GM23248 (cell line): ENCODE results near the gene MAGI1. TPM values are rescaled to one million over a fixed set of nuclear protein-coding genes. Genes with fewer than 3 reads are reported as not detected.

ENCODE experiments used
- DNase-seq: peaks from one replicate; pipeline ENCODE4 v3.0.0-alpha.2; 2015
- H2AFZ ChIP-seq: fragments of 200-600 bp; sonication (generic); 2 replicates; pipeline ENCODE4 v1.6.1; 2016; ENCODE audit warnings: antibody characterized with exemption
- H3F3A ChIP-seq: fragments of 200-600 bp; sonication (generic); 2 replicates; pipeline ENCODE4 v1.6.1; 2016; ENCODE audit warnings: mild to moderate bottlenecking, antibody characterized with exemption, mixed run types; ENCODE audit not compliant: insufficient read depth
- H3K27ac ChIP-seq: fragments of 200-600 bp; sonication (generic); 2 replicates; pipeline ENCODE4 v1.5.1; 2016; ENCODE audit warnings: mild to moderate bottlenecking
- H3K27me3 ChIP-seq: fragments of 200-600 bp; sonication (generic); replicated peaks from 2 replicates; pipeline ENCODE4 v1.6.1; 2016; ENCODE audit warnings: mild to moderate bottlenecking; ENCODE audit not compliant: insufficient read depth
- H3K36me3 ChIP-seq: fragments of 200-600 bp; sonication (generic); 2 replicates; pipeline ENCODE4 v1.6.1; 2016; ENCODE audit warnings: low read depth, mild to moderate bottlenecking
- H3K4me1 ChIP-seq: fragments of 200-600 bp; sonication (generic); 2 replicates; pipeline ENCODE4 v1.6.1; 2016; ENCODE audit warnings: mild to moderate bottlenecking; ENCODE audit not compliant: insufficient read depth
- H3K4me2 ChIP-seq: fragments of 200-600 bp; sonication (generic); one replicate; pipeline ENCODE4 v1.6.1; 2016; ENCODE audit warnings: mild to moderate bottlenecking; ENCODE audit not compliant: unreplicated experiment
- H3K4me3 ChIP-seq: fragments of 200-600 bp; sonication (generic); 2 replicates; pipeline ENCODE4 v1.5.1; 2016; ENCODE audit warnings: mild to moderate bottlenecking
- H3K79me2 ChIP-seq: fragments of 200-600 bp; sonication (generic); 2 replicates; pipeline ENCODE4 v1.6.1; 2016; ENCODE audit warnings: mild to moderate bottlenecking; ENCODE audit not compliant: insufficient read depth
- H3K9ac ChIP-seq: fragments of 200-600 bp; sonication (generic); 2 replicates; pipeline ENCODE4 v1.6.1; 2016; ENCODE audit warnings: mild to moderate bottlenecking
- H3K9me2 ChIP-seq: fragments of 200-600 bp; sonication (generic); 2 replicates; pipeline ENCODE4 v1.6.1; 2016; ENCODE audit warnings: mixed run types, mild to moderate bottlenecking, moderate library complexity; ENCODE audit not compliant: insufficient read depth
- H3K9me3 ChIP-seq: fragments of 200-600 bp; sonication (generic); one replicate; pipeline ENCODE4 v1.6.1; 2017; ENCODE audit warnings: low read depth
- H4K20me1 ChIP-seq: fragments of 200-600 bp; sonication (generic); 2 replicates; pipeline ENCODE4 v1.6.0; 2016; ENCODE audit not compliant: insufficient read depth
- EZH2 ChIP-seq: fragments of 200-600 bp; sonication (generic); IDR thresholded peaks from 2 replicates; pipeline ENCODE4 v1.6.1; 2018; ENCODE audit warnings: antibody characterized with exemption, mild to moderate bottlenecking; ENCODE audit not compliant: insufficient read depth, poor library complexity, severe bottlenecking
- EZH2phosphoT487 ChIP-seq: fragments of 200-600 bp; sonication (generic); IDR thresholded peaks from 2 replicates; pipeline ENCODE4 v1.6.1; 2018; ENCODE audit warnings: antibody characterized with exemption, moderate library complexity, mild to moderate bottlenecking, low read depth; ENCODE audit not compliant: insufficient read depth
- WGBS, 2 experiments: methylation state at CpG; one replicate each; pipeline ENCODE4 v1.1.6; 2015 to 2017; ENCODE audit warnings: low lambda C conversion rate in 2 of 2, low coverage in 1 of 2; ENCODE audit errors: missing lambda C conversion rate in 2 of 2; 5-methylcytosine and 5-hydroxymethylcytosine counted together
- in situ Hi-C: fragments of 300-500 bp; cut with MboI; formaldehyde crosslinking; loops from 2 replicates; pipeline ENCODE4 v1.15.0; 2020
- polyA plus RNA-seq: library from polyadenylated mRNA; unstranded; fragments of >200 nt; fragmentation: Nextera tagmentation; extraction: Ambion mirVana; gene quantifications from 2 replicates; pipeline ENCODE4 v1.2.1, GENCODE V29; 2016
- total RNA-seq: library from RNA; depleted of rRNA; stranded (reverse); fragments of >200 nt; shearing (Covaris generic); gene quantifications from 2 replicates; pipeline ENCODE4 v1.2.3, GENCODE V29; 2014

MAGI1 gene
- total and polyA plus RNA-seq, 2 experiments from 2014 or later, result 7.3 to 13.8 TPM

- H3K79me2 ChIP-seq, result no peaks in the 10 kb centered on the region
- DNase-seq, result no peak
- no peak overlapping the region for H3K27ac ChIP-seq
- WGBS, 2 experiments, result 93 to 94% methylated on average over 2 of the region's 2 CpGs
- no peak overlapping the region for H3K4me3 ChIP-seq
- H3K27me3 ChIP-seq, result no peaks in the 10 kb centered on the region
- no peak overlapping the region for H3K9ac ChIP-seq
- no peaks in the 10 kb centered on the region for H3K4me1 ChIP-seq
- no peaks in the 10 kb centered on the region for H3K9me3 ChIP-seq
- H2AFZ ChIP-seq, result no peak overlapping the region
- no peaks in the 10 kb centered on the region for H3K36me3 ChIP-seq
- in situ Hi-C loops, result no loop called here
- no peak overlapping the region for H3K4me2 ChIP-seq
- H3K9me2 ChIP-seq, result no peaks in the 10 kb centered on the region
- no peaks in the 10 kb centered on the region for H4K20me1 ChIP-seq
- H3F3A ChIP-seq, result no peaks in the 10 kb centered on the region
- TF ChIP-seq EZH2 (no peak), EZH2phosphoT487 (no peak)
Measured at GRCh38 chr3:65419233-65419632, 619.5 kb downstream of the MAGI1 start.

DNA sequence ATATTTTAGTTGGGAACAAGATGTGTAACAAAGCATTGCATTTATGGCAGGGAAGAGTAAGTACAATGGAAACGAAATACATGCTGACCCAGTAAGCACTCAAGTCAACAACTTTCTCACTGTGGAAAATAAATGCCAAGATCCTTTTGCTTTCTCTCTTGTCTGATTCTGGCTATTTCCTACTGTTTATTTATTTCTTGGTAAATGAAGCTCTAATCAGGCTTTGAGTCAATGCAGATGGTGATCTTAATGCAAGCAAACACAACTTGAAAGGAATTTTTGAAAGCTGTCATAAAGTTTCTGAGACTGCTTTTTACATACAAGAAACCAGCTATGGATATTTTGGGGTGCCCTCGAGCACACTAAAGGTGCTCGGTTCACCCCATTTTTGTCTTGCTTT is 624.8 kb downstream of the MAGI1 start:
- Histone ChIP-seq H3K4me2 (no peak overlapping the region), H3K36me3 (no peaks in the 10 kb centered on the region), H3K9me2 (no peaks in the 10 kb centered on the region), H3K27ac (no peak overlapping the region), H2AFZ (no peak overlapping the region), H3K9me3 (no peaks in the 10 kb centered on the region), H3K79me2 (no peaks in the 10 kb centered on the region), H3K4me1 (no peaks in the 10 kb centered on the region), H3K4me3 (no peak overlapping the region), H3K9ac (no peak overlapping the region), H4K20me1 (no peaks in the 10 kb centered on the region), H3K27me3 (no peaks in the 10 kb centered on the region), H3F3A (no peaks in the 10 kb centered on the region)
- WGBS, 2 experiments, result 93 to 96% methylated on average over 3 of the region's 3 CpGs
- DNase-seq, result no peak
- TF ChIP-seq EZH2phosphoT487, result no peak
- TF ChIP-seq EZH2, result no peak
- in situ Hi-C loops, result no loop called here

- no peaks in the 10 kb centered on the region for H3K9me2 ChIP-seq
- H3K9me3 ChIP-seq, result no peaks in the 10 kb centered on the region
- H3K4me1 ChIP-seq, result no peaks in the 10 kb centered on the region
- H3K36me3 ChIP-seq, result no peaks in the 10 kb centered on the region
- no peak overlapping the region for H3K27ac ChIP-seq
- TF ChIP-seq EZH2phosphoT487, result no peak
- no peak for TF ChIP-seq EZH2
- in situ Hi-C loops, result no loop called here
- no peak overlapping the region for H2AFZ ChIP-seq
- no peak overlapping the region for H3K4me3 ChIP-seq
- WGBS, 2 experiments, result 59 to 77% methylated on average over 2 of the region's 2 CpGs
- no peaks in the 10 kb centered on the region for H3F3A ChIP-seq
- no peaks in the 10 kb centered on the region for H3K79me2 ChIP-seq
- H4K20me1 ChIP-seq, result no peaks in the 10 kb centered on the region
- no peak for DNase-seq
- no peak overlapping the region for H3K4me2 ChIP-seq
- H3K27me3 ChIP-seq, result no peaks in the 10 kb centered on the region
- no peak overlapping the region for H3K9ac ChIP-seq
Measured at GRCh38 chr3:65412588-65412987, 626.1 kb downstream of the MAGI1 start.

DNA sequence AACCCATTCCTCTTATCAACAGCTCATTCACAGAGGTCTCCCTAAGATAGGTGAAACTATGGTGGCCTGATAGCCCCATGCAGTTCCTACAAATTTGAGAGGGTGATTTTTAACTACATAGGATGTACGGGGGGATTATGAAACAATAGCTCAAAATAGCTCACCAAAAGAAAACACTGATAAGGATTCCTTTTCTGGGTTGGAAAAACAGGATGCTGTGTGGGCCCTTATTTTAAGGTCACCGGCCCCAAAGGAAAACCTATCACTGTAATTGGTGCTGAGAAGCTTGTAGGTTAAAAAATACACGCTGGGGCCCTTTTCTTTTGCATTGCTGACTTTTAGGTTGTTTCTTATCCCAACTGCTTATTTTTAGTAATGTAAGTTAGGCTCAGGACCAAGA is 627.4 kb downstream of the MAGI1 start:
- no peak for TF ChIP-seq EZH2
- TF ChIP-seq EZH2phosphoT487, result no peak
- no peaks in the 10 kb centered on the region for H3K27me3 ChIP-seq
- H3K36me3 ChIP-seq, result no peaks in the 10 kb centered on the region
- no peaks in the 10 kb centered on the region for H3K79me2 ChIP-seq
- H3K4me1 ChIP-seq, result no peaks in the 10 kb centered on the region
- H3K9me3 ChIP-seq, result no peaks in the 10 kb centered on the region
- H3F3A ChIP-seq, result no peaks in the 10 kb centered on the region
- H3K9me2 ChIP-seq, result no peaks in the 10 kb centered on the region
- H4K20me1 ChIP-seq, result no peaks in the 10 kb centered on the region
- DNase-seq, result no peak
- 63 to 67% methylated on average over 3 of the region's 3 CpGs for WGBS, 2 experiments
- H3K27ac ChIP-seq, result no peak overlapping the region
- H3K4me2 ChIP-seq, result no peak overlapping the region
- in situ Hi-C loops, result no loop called here
- no peak overlapping the region for H3K4me3 ChIP-seq
- H2AFZ ChIP-seq, result no peak overlapping the region
- no peak overlapping the region for H3K9ac ChIP-seq

GRCh38 chr3:65409176-65409569 is 629.5 kb downstream of the MAGI1 start:
- Histone ChIP-seq H4K20me1 (no peaks in the 10 kb centered on the region), H3K27ac (no peak overlapping the region), H3F3A (no peaks in the 10 kb centered on the region), H2AFZ (no peak overlapping the region), H3K79me2 (no peaks in the 10 kb centered on the region), H3K4me1 (no peaks in the 10 kb centered on the region), H3K4me3 (no peak overlapping the region), H3K9me3 (no peaks in the 10 kb centered on the region), H3K36me3 (no peaks in the 10 kb centered on the region), H3K27me3 (no peaks in the 10 kb centered on the region), H3K9me2 (no peaks in the 10 kb centered on the region), H3K4me2 (no peak overlapping the region), H3K9ac (no peak overlapping the region)
- 21 to 32% methylated on average over 3 of the region's 3 CpGs for WGBS, 2 experiments
- no peak for DNase-seq
- in situ Hi-C loops, result no loop called here
- TF ChIP-seq EZH2phosphoT487 (no peak), EZH2 (no peak)
